Liver (tissue), 3 donors: ENCODE results near the gene INPP4A.

ENCODE experiments used
- CTCF ChIP-seq: fragments of 150-350 bp; IDR thresholded peaks from 2 replicates; pipeline ENCODE4 v1.5.1; 2017; ENCODE audit warnings: improper control_type of control experiment, low read depth, low read length; ENCODE audit not compliant: missing input control
- FOXA2 ChIP-seq: IDR thresholded peaks from 2 replicates; pipeline ENCODE4 v1.6.1; 2016; ENCODE audit warnings: antibody characterized with exemption
- HNF4G ChIP-seq: IDR thresholded peaks from 2 replicates; pipeline ENCODE4 v1.6.1; 2016; ENCODE audit warnings: antibody characterized with exemption
- JUND ChIP-seq, 2 donors: IDR thresholded peaks; 2 replicates each; pipeline ENCODE4 v1.6.1; 2016; ENCODE audit warnings: antibody characterized with exemption in 2 of 2
- REST ChIP-seq: IDR thresholded peaks from 2 replicates; pipeline ENCODE4 v1.6.1; 2016; ENCODE audit warnings: antibody characterized with exemption, mild to moderate bottlenecking
- SP1 ChIP-seq: IDR thresholded peaks from 2 replicates; pipeline ENCODE4 v1.6.1; 2018; ENCODE audit warnings: antibody characterized with exemption, mild to moderate bottlenecking
- YY1 ChIP-seq: IDR thresholded peaks from 2 replicates; pipeline ENCODE4 v1.6.1; 2016; ENCODE audit warnings: antibody characterized with exemption, mild to moderate bottlenecking
- ZBTB33 ChIP-seq: IDR thresholded peaks from 2 replicates; pipeline ENCODE4 v1.6.1; 2016; ENCODE audit warnings: antibody characterized with exemption
- donor health status: healthy.
- donor health status: healthy.

GRCh38 chr2:98408155-98408554 lies 36.5 kb upstream of the INPP4A start:
- no peak for TF ChIP-seq CTCF
- TF ChIP-seq ZBTB33: no peak
- no peak for TF ChIP-seq HNF4G
- TF ChIP-seq FOXA2: no peak
- TF ChIP-seq JUND (IDR thresholded peaks at IDR 0.05): no peak
- no peak for TF ChIP-seq SP1
- no peak for TF ChIP-seq REST
- no peak for TF ChIP-seq YY1
